IMR-90 (cell line): Measurements from ENCODE around the gene JSRP1. TPM values are rescaled to one million over a fixed set of nuclear protein-coding genes. Genes with fewer than 3 reads are reported as not detected.

Experiments used
- ATAC-seq: fragments of 200-7000 bp; cut with Tn5 transposase; 2 replicates; pipeline ENCODE4 v1.9.1; 2020; ENCODE audit warnings: low read depth, mild to moderate bottlenecking, moderate library complexity
- BruUV-seq: library from RNA; stranded (reverse); fragments of 400-500 nt; replicated peaks from 2 replicates; lab custom pipeline; 2021; lab: Mats Ljungman, UMichigan
- CTCF ChIA-PET: fragments of 300-600 bp; formaldehyde crosslinking; extraction: SDS; loops from one replicate; lab custom pipeline; 2021; ENCODE audit warnings: antibody characterized with exemption; lab: Yijun Ruan, JAX
- POLR2A ChIA-PET: fragments of 300-600 bp; sonication (Branson Sonifier 250); formaldehyde crosslinking; loops from one replicate; lab custom pipeline; 2022; ENCODE audit warnings: antibody characterized with exemption; ENCODE audit not compliant: unreplicated experiment; lab: Charles Lee
- DNase-seq: peaks from one replicate; pipeline ENCODE4 v3.0.0; 2013
- H2AFZ ChIP-seq: replicated peaks from 2 replicates; pipeline ENCODE3; 2013; ENCODE audit warnings: low read length, mild to moderate bottlenecking; ENCODE audit not compliant: poor library complexity
- H2AK5ac ChIP-seq: 2 replicates; pipeline ENCODE4 v1.6.1; 2013; ENCODE audit warnings: low read depth, low read length, inconsistent platforms
- H2AK9ac ChIP-seq: replicated peaks from 2 replicates; pipeline ENCODE3; 2013; ENCODE audit warnings: mild to moderate bottlenecking, low read depth, low read length, moderate library complexity; ENCODE audit not compliant: poor library complexity
- H2BK120ac ChIP-seq: 2 replicates; pipeline ENCODE4 v1.6.1; 2013; ENCODE audit warnings: low read depth, low read length, inconsistent platforms
- H2BK15ac ChIP-seq: 3 replicates; pipeline ENCODE4 v1.6.1; 2013; ENCODE audit warnings: low read depth, low read length, inconsistent platforms
- H2BK20ac ChIP-seq: 2 replicates; pipeline ENCODE4 v1.6.1; 2013; ENCODE audit warnings: low read depth, mild to moderate bottlenecking, inconsistent platforms, low read length, moderate library complexity
- H2BK5ac ChIP-seq: 2 replicates; pipeline ENCODE4 v1.6.1; 2013; ENCODE audit warnings: mild to moderate bottlenecking, low read depth, low read length, inconsistent platforms; ENCODE audit not compliant: poor library complexity, severe bottlenecking
- H3K14ac ChIP-seq: replicated peaks from 2 replicates; pipeline ENCODE4 v1.6.1; 2013; ENCODE audit warnings: low read depth, low read length, inconsistent platforms
- H3K18ac ChIP-seq: 2 replicates; pipeline ENCODE4 v1.6.1; 2013; ENCODE audit warnings: low read depth, low read length, control low read depth
- H3K23ac ChIP-seq: 2 replicates; pipeline ENCODE4 v1.6.1; 2013; ENCODE audit warnings: low read depth, low read length, inconsistent platforms
- H3K27ac ChIP-seq: 2 replicates; pipeline ENCODE4 v1.5.1; 2013; ENCODE audit warnings: mild to moderate bottlenecking, control low read depth, low read length; ENCODE audit not compliant: insufficient read depth
- H3K27me3 ChIP-seq: 2 replicates; pipeline ENCODE4 v1.6.1; 2013; ENCODE audit warnings: low read length; ENCODE audit not compliant: control insufficient read depth, insufficient read depth
- H3K36me3 ChIP-seq: 2 replicates; pipeline ENCODE4 v1.6.1; 2013; ENCODE audit warnings: low read length, mixed read lengths; ENCODE audit not compliant: control insufficient read depth, insufficient read depth
- H3K4ac ChIP-seq: 2 replicates; pipeline ENCODE4 v1.6.1; 2013; ENCODE audit warnings: low read depth, low read length, inconsistent platforms
- H3K4me1 ChIP-seq: 2 replicates; pipeline ENCODE4 v1.6.1; 2013; ENCODE audit warnings: low read length, mixed read lengths; ENCODE audit not compliant: control insufficient read depth, insufficient read depth
- H3K4me2 ChIP-seq: 2 replicates; pipeline ENCODE4 v1.6.1; 2013; ENCODE audit warnings: low read depth, mild to moderate bottlenecking, control low read depth, low read length, moderate library complexity
- H3K4me3 ChIP-seq: 2 replicates; pipeline ENCODE4 v1.5.1; 2013; ENCODE audit warnings: low read depth, mild to moderate bottlenecking, control low read depth, low read length, moderate library complexity; ENCODE audit not compliant: insufficient read depth
- H3K56ac ChIP-seq: 2 replicates; pipeline ENCODE4 v1.6.1; 2013; ENCODE audit warnings: low read length, inconsistent platforms; ENCODE audit not compliant: insufficient read depth; ENCODE audit errors: extremely low read depth
- H3K79me1 ChIP-seq, 2 experiments: 2 replicates each; pipeline ENCODE4 v1.6.1; 2013; ENCODE audit warnings: low read length in 2 of 2, inconsistent platforms in 1 of 2, low read depth in 1 of 2
- H3K9ac ChIP-seq: 2 replicates; pipeline ENCODE4 v1.6.1; 2013; ENCODE audit warnings: low read depth, low read length, control low read depth
- H3K9me1 ChIP-seq: 2 replicates; pipeline ENCODE4 v1.6.1; 2013; ENCODE audit warnings: low read length, inconsistent platforms; ENCODE audit not compliant: insufficient read depth
- H3K9me3 ChIP-seq: 2 replicates; pipeline ENCODE4 v1.6.1; 2013; ENCODE audit warnings: low read length; ENCODE audit not compliant: control insufficient read depth, insufficient read depth
- H4K20me1 ChIP-seq: 2 replicates; pipeline ENCODE4 v1.6.1; 2013; ENCODE audit warnings: low read length, inconsistent platforms; ENCODE audit not compliant: insufficient read depth
- H4K5ac ChIP-seq: 2 replicates; pipeline ENCODE4 v1.6.1; 2013; ENCODE audit warnings: mild to moderate bottlenecking, low read depth, low read length, control low read depth
- H4K8ac ChIP-seq, 2 experiments: 2 replicates each; pipeline ENCODE4 v1.6.1; 2013; ENCODE audit warnings: low read depth in 2 of 2, low read length in 2 of 2, control low read depth in 1 of 2, inconsistent platforms in 1 of 2
- H4K91ac ChIP-seq: 2 replicates; pipeline ENCODE4 v1.6.1; 2013; ENCODE audit warnings: low read depth, low read length, inconsistent platforms; ENCODE audit not compliant: insufficient read depth
- BHLHE40 ChIP-seq: fragments of 150-350 bp; IDR thresholded peaks from 2 replicates; pipeline ENCODE4 v1.6.1; 2016; ENCODE audit warnings: mild to moderate bottlenecking, low read depth, low read length
- CEBPB ChIP-seq: IDR thresholded peaks from 2 replicates; pipeline ENCODE4 v1.6.1; 2012; ENCODE audit warnings: low read depth, low read length, improper control_type of control experiment
- CHD1 ChIP-seq: IDR thresholded peaks from 2 replicates; pipeline ENCODE4 v1.6.1; 2012; ENCODE audit warnings: low read depth, low read length, improper control_type of control experiment
- CTCF ChIP-seq: conservative IDR thresholded peaks from 2 replicates; pipeline ENCODE4 v1.5.1; 2012; ENCODE audit warnings: mild to moderate bottlenecking, low read depth, low read length, improper control_type of control experiment
- MAZ ChIP-seq: IDR thresholded peaks from 2 replicates; pipeline ENCODE4 v1.6.1; 2012; ENCODE audit warnings: low read depth, mild to moderate bottlenecking, low read length, improper control_type of control experiment, moderate library complexity, borderline replicate concordance
- NFE2L2 ChIP-seq: fragments of 150-350 bp; IDR thresholded peaks from 2 replicates; pipeline ENCODE4 v1.6.1; 2016; ENCODE audit warnings: low read depth, mild to moderate bottlenecking, low read length
- POLR2A ChIP-seq: IDR thresholded peaks from 2 replicates; pipeline ENCODE4 v1.6.1; 2012; ENCODE audit warnings: mild to moderate bottlenecking, low read depth, low read length
- RAD21 ChIP-seq: IDR thresholded peaks from 2 replicates; pipeline ENCODE4 v1.6.1; 2012; ENCODE audit warnings: low read length, improper control_type of control experiment
- RCOR1 ChIP-seq: IDR thresholded peaks from 2 replicates; pipeline ENCODE4 v1.6.1; 2012; ENCODE audit warnings: mild to moderate bottlenecking, low read length, improper control_type of control experiment; ENCODE audit not compliant: insufficient replicate concordance
- RFX5 ChIP-seq: IDR thresholded peaks from 2 replicates; pipeline ENCODE4 v1.8.0; 2012; ENCODE audit warnings: low read depth, mild to moderate bottlenecking, low read length, moderate library complexity
- SMC3 ChIP-seq: fragments of 150-350 bp; IDR thresholded peaks from 2 replicates; pipeline ENCODE4 v1.6.1; 2016; ENCODE audit warnings: low read depth, mild to moderate bottlenecking, antibody characterized with exemption, low read length, moderate library complexity
- USF2 ChIP-seq: fragments of 150-350 bp; IDR thresholded peaks from 2 replicates; pipeline ENCODE4 v1.6.1; 2017; ENCODE audit warnings: mild to moderate bottlenecking, antibody characterized with exemption, low read length, low read depth
- WGBS, 2 experiments: methylation state at CpG; one replicate each; pipeline versions ENCODE4 v1.1.5 to v1.1.7; 2013; ENCODE audit warnings: missing lambda C conversion rate in 2 of 2; ENCODE audit not compliant: insufficient read length in 1 of 2; ENCODE audit errors: extremely low coverage in 2 of 2; 5-methylcytosine and 5-hydroxymethylcytosine counted together
- dilution Hi-C: fragments of 300-500 bp; cut with HindIII; formaldehyde crosslinking; loops from one replicate; pipeline ENCODE4 v1.14.3; 2018; ENCODE audit warnings: low sequenced_read_pairs; ENCODE audit not compliant: unreplicated experiment
- in situ Hi-C: fragments of 300-500 bp; cut with MboI; formaldehyde crosslinking; loops from 3 replicates; pipeline ENCODE4 v1.14.3; 2019; ENCODE audit warnings: low sequenced_read_pairs, inconsistent platforms, mixed read lengths
- intact Hi-C: fragments of 100-400 bp; cut with micrococcal nuclease; formaldehyde crosslinking; loops from 2 replicates; pipeline ENCODE4 v1.10.0; 2022
- polyA plus RNA-seq, 3 experiments: library from polyadenylated mRNA; depleted of rRNA; stranded (reverse); fragments of >200 nt; gene quantifications; 2 replicates each; pipeline ENCODE4 v1.2.3, GENCODE V29; 2012; ENCODE audit warnings: low replicate concordance in 1 of 3
- total RNA-seq: library from RNA; depleted of rRNA; stranded (reverse); fragments of >200 nt; gene quantifications from 2 replicates; pipeline ENCODE4 v1.2.3, GENCODE V29; 2012
- TF ChIP-seq, protein P1 (sequence below): fragments of 150-350 bp; IDR thresholded peaks from 2 replicates; pipeline ENCODE4 v1.6.1; 2016; ENCODE audit warnings: low read depth, mild to moderate bottlenecking, low read length, moderate library complexity, borderline replicate concordance

JSRP1 gene
- total and polyA plus RNA-seq, 2 of the 4 experiments (the other 2 are of a cell fraction): not detected

GRCh38 chr19:2227415-2228156 is 28.6 kb downstream of the JSRP1 start:
- no peak for DNase-seq
- no peak for TF ChIP-seq MAZ
- TF ChIP-seq RFX5: no peak
- no peak for TF ChIP-seq CHD1
- TF ChIP-seq SMC3: no peak
- TF ChIP-seq RAD21: no peak
- no peak for TF ChIP-seq CTCF
- no peak for TF ChIP-seq POLR2A
- no peak for TF ChIP-seq RCOR1
- no peak for TF ChIP-seq NFE2L2
- TF ChIP-seq, protein P1, sequence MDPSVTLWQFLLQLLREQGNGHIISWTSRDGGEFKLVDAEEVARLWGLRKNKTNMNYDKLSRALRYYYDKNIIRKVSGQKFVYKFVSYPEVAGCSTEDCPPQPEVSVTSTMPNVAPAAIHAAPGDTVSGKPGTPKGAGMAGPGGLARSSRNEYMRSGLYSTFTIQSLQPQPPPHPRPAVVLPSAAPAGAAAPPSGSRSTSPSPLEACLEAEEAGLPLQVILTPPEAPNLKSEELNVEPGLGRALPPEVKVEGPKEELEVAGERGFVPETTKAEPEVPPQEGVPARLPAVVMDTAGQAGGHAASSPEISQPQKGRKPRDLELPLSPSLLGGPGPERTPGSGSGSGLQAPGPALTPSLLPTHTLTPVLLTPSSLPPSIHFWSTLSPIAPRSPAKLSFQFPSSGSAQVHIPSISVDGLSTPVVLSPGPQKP: no peak
- TF ChIP-seq BHLHE40: no peak
- no peak for TF ChIP-seq CEBPB
- no peak for TF ChIP-seq USF2

More at GRCh38 chr19:2227415-2228156, 28.6 kb downstream of the JSRP1 start:
- no peak overlapping the region for H3K9ac ChIP-seq
- H3K27ac ChIP-seq: no peak overlapping the region
- no peak overlapping the region for H2BK120ac ChIP-seq
- H3K4ac ChIP-seq: no peak overlapping the region
- H4K5ac ChIP-seq: no peak overlapping the region
- intact Hi-C loops: no loop called here
- no peaks in the 10 kb centered on the region for H3K9me3 ChIP-seq
- H3K79me1 ChIP-seq: peaks cover 9 to 29% of the 10 kb centered on the region in 2 experiments
- in situ Hi-C loops: no loop called here
- no peak overlapping the region for H2AK5ac ChIP-seq
- no peak overlapping the region for H2BK15ac ChIP-seq
- POLR2A ChIA-PET: no interaction called here
- H2AK9ac ChIP-seq: no peak overlapping the region
- no peak overlapping the region for H4K8ac ChIP-seq
- CTCF ChIA-PET: no interaction called here
- H2AFZ ChIP-seq: no peak overlapping the region
- no peak for ATAC-seq
- no peak overlapping the region for H3K56ac ChIP-seq
- no peak overlapping the region for H3K18ac ChIP-seq
- peaks cover 24% of the 10 kb centered on the region for H4K20me1 ChIP-seq
- no peak overlapping the region for H2BK5ac ChIP-seq
- no peak overlapping the region for H3K23ac ChIP-seq
- no peak overlapping the region for H3K14ac ChIP-seq
- H3K27me3 ChIP-seq: no peaks in the 10 kb centered on the region
- no TSS peak for BruUV-seq
- 91% methylated on average over 22 of the region's 67 CpGs; no CpG with 5 or more reads in 1 of the 2 experiments for WGBS, 2 experiments
- H3K4me3 ChIP-seq: no peak overlapping the region
- no peaks in the 10 kb centered on the region for H3K9me1 ChIP-seq
- no peak overlapping the region for H3K4me2 ChIP-seq
- dilution Hi-C loops: no loop called here
- H3K4me1 ChIP-seq: no peaks in the 10 kb centered on the region
- no peak overlapping the region for H2BK20ac ChIP-seq
- peaks cover 76% of the 10 kb centered on the region for H3K36me3 ChIP-seq
- H4K91ac ChIP-seq: no peak overlapping the region
